GM19351 (cell line): ENCODE measurements around the gene CBX3.
"Not testable (repeated sequence)": the region's sequence is repeated elsewhere in the genome, so short reads cannot be mapped to it uniquely, and the experiment has no call there.

ENCODE experiments used
- ATAC-seq: cut with Tn5 transposase; IDR thresholded peaks from one replicate; pipeline ENCODE4 v1.9.1; 2021; ENCODE audit warnings: mild to moderate bottlenecking, moderate library complexity; ENCODE audit not compliant: unreplicated experiment

The CBX3 gene

GRCh38 chr7:26201247-26202018, at the start of gene CBX3:
TSS of gene CBX3 (plus strand) at chr7:26201745. CDS start at chr7:26202999, 1,254 bp downstream.
- ATAC-seq, result peak; percentile 42

DNA sequence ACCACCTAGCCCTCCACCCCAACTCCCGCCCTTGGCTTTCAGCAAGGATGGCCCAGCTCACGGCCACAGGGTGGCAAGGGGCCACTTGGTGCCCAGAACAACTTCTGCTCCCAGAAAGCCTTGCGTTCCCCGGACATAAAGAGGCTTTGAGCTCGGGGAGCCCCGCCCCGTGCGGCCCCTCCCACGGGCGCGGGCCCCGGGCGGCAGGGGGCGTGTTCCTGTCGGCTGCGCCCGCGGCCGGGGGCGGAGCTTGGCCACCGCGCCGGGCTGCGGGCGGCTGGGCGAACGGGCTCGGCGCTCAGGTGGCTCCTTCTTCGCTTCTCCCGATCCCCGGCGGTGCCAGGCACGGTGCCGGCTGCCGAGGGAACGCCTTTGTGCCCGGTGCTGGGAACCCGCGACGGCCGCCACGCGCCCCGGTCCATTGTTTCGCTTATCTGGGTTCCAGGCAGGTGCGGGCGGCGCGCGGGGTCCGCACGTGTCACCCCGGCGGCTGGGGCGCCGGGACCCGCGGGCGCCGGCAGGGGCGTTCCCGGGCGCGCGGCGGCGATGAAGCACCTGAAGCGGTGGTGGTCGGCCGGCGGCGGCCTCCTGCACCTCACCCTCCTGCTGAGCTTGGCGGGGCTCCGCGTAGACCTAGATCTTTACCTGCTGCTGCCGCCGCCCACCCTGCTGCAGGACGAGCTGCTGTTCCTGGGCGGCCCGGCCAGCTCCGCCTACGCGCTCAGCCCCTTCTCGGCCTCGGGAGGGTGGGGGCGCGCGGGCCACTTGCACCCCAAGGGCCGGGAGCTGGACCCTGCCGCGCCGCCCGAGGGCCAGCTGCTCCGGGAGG, 49.4 kb upstream of the CBX3 start, which contains the start of gene NFE2L3:
TSS of gene NFE2L3 (plus strand) at position 246 of the 829 bp plus-strand sequence. CDS start at position 547, 301 bp downstream.
- peak; percentile 65 for ATAC-seq

GRCh38 chr7:26152782-26153240, 48.7 kb upstream of the CBX3 start:
- ATAC-seq, result peak; percentile 27

DNA sequence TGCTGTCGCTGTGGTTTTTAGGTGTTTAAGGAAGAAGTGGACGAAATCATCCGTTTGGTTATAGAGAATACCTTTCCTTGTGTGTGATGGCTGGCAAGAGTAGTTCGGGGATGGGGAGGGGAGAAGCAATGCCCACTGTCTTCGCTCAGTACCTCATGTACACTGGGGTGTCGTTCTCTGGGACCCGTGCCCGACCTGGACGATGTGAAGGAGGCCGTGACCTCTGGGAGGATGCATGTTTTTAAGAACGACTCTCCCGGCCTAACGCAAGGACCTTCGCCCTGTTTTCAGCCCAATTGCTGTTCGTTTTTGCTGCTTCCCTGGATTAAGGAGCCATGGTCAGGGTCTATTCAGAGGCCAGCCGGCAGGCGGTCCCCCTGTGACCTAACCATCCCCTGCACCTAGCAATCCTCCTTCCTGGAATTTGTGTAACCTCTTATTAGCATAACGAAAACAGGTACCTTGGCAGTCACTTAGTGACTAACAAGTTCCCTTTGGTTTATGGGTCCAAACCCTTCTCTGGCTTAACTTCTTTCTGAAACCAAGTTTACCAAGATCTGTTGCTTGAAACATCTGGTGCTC, 48.2 kb upstream of the CBX3 start:
- peak; percentile 1 for ATAC-seq

- ATAC-seq, result no peak
These were observed 47.4 kb upstream of the CBX3 start for GRCh38 chr7:26153823-26154783.

GRCh38 chr7:26155531-26156375, 45.8 kb upstream of the CBX3 start:
- ATAC-seq, result no peak

- peak; percentile 32 for ATAC-seq
These were observed 44.8 kb upstream of the CBX3 start for GRCh38 chr7:26156451-26157420.

GRCh38 chr7:26157520-26158105, 43.9 kb upstream of the CBX3 start:
- no peak for ATAC-seq

DNA sequence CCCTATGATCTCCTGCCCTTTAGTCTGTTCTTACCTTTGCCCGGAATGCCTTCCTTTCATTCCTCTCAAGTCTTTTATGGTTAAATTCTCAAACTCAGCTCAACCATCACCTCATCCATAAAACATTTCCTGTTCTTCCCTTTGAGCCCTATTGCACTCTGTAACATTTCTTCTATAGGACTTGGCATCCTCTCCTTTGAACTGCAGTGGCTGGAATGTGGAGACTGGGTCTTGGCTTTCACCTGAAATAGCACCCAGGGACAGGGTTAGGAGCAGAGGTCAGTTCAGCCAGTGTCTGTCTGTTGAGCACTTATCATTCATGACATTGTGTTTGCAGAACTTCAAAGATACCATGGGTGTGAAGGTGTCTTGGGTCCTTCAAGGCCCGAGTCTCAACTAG, 42.3 kb upstream of the CBX3 start:
- no peak for ATAC-seq

DNA sequence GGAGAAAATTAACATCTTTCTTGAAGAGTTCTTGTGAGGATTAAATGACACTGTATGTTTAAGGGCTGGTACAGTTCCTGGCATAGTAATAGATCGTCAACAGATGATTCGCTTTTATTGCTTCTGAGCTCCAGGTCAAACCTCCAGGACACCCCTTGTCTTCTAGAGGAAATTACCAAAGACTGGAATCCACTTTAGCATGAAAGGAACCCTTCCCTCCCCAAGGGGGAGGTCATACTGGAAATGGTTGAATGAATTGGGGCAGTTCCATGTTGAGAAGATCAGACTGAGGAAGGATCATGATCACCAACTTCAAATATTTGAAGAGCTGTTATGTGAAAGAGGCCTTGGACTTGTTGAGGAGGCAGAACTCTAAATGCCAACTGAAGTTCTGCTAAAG, 40.6 kb upstream of the CBX3 start:
- ATAC-seq, result no peak

GRCh38 chr7:26162431-26162830, 39.1 kb upstream of the CBX3 start:
- no peak for ATAC-seq

DNA sequence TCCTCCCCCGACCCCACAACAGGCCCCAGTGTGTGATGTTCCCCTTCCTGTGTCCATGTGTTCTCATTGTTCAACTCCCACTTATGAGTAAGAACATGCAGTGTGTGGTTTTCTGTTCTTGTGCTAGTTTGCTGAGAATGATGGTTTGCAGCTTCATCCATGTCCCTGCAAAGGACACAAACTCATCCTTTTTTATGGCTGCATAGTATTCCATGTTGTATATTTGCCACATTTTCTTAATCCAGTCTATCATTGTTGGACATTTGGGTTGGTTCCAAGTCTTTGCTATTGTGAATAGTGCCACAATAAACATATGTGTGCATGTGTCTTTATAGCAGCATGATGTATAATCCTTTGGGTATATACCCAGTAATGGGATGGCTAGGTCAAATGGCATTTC, 37.7 kb upstream of the CBX3 start:
- not testable (repeated sequence) for ATAC-seq

- no peak for ATAC-seq
These were observed 35.4 kb upstream of the CBX3 start for GRCh38 chr7:26165950-26166683.

- no peak for ATAC-seq
These were observed 34.8 kb upstream of the CBX3 start for GRCh38 chr7:26166684-26167266.

GRCh38 chr7:26167303-26167934, 34.1 kb upstream of the CBX3 start:
- ATAC-seq, result no peak

- no peak for ATAC-seq
These were observed 33.0 kb upstream of the CBX3 start for GRCh38 chr7:26168458-26169023.
